Endothelial cell of umbilical vein (primary cell): ENCODE measurements around the gene NLRP13.

Experiments used
- CTCF ChIP-seq, 2 donors: IDR thresholded peaks; 1 replicate in 1 of 2; 2 replicates in 1 of 2; pipeline ENCODE4 v1.5.1; 2011; ENCODE audit warnings: low read length in 2 of 2, mild to moderate bottlenecking in 2 of 2, moderate library complexity in 2 of 2, control low read depth in 1 of 2, inconsistent platforms in 1 of 2, low read depth in 1 of 2; ENCODE audit not compliant: insufficient read depth in 1 of 2; ENCODE audit errors: extremely low read depth in 1 of 2
- EZH2 ChIP-seq: IDR thresholded peaks from 2 replicates; pipeline ENCODE4 v1.6.1; 2012; ENCODE audit warnings: borderline replicate concordance, low read depth, mild to moderate bottlenecking, moderate library complexity, low read length, inconsistent platforms; ENCODE audit not compliant: severe bottlenecking
- MAX ChIP-seq: IDR thresholded peaks from 2 replicates; pipeline ENCODE4 v1.6.1; 2011; ENCODE audit not compliant: insufficient read depth, insufficient read length
- POLR2A ChIP-seq: IDR thresholded peaks from 2 replicates; pipeline ENCODE4 v1.6.1; 2012; ENCODE audit warnings: low read depth, mild to moderate bottlenecking, control low read depth, low read length
- POLR2AphosphoS5 ChIP-seq: IDR thresholded peaks from 2 replicates; pipeline ENCODE4 v1.6.1; 2012; ENCODE audit warnings: low read depth, mild to moderate bottlenecking, control low read depth, low read length, moderate library complexity; ENCODE audit not compliant: insufficient read depth

- no peak for TF ChIP-seq MAX
- TF ChIP-seq POLR2AphosphoS5: no peak
- no peak for TF ChIP-seq CTCF (IDR thresholded peaks at IDR 0.05; ENCODE audit: extremely low read depth in 1 of 2, insufficient read depth in 1 of 2, low read depth in 1 of 2, low read length in 2 of 2)
- no peak for TF ChIP-seq POLR2A
- no peak for TF ChIP-seq EZH2
These were observed 74.2 kb downstream of the NLRP13 start for GRCh38 chr19:55857974-55858373.
